ENCODE data around the gene SHC4.

The SHC4 gene

GRCh38 chr15:48966595-48967301 is 3.0 kb upstream of the SHC4 start:
- DNase-seq = peak in 1 of 2 experiments; percentile 40

GRCh38 chr15:48965972-48966371 is 2.3 kb upstream of the SHC4 start:
- DNase-seq = peak; percentile 34 to 47

- no peak for DNase-seq
Measured at GRCh38 chr15:48964898-48965297, 1.2 kb upstream of the SHC4 start.

- peak; percentile 38 to 44 for DNase-seq
Measured at GRCh38 chr15:48962662-48963523, 826 bp downstream of the SHC4 start.

DNA sequence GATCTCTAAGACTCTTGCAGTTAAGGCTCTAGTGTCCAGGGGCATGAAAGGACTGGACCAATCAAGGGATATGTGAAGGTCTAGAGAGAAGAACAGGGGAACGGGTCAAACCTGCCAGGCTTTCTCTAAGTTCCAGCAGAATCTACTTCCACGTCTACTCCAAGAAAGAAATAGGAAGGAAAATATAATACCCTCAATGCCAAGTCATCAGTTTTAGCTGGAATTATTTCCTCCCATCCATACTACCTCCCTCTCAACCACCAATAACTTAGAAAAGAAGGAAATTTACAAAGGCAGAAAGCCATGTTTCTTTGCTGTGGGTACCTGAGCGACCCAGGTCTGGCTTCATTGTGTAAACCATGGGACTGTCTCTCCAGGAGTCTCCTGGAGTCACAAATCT is 7.8 kb downstream of the SHC4 start:
- DNase-seq = no peak

GRCh38 chr15:48955370-48955769 is 8.3 kb downstream of the SHC4 start:
- no peak for DNase-seq

- no peak for DNase-seq
Measured at GRCh38 chr15:48954538-48954937, 9.2 kb downstream of the SHC4 start.

DNA sequence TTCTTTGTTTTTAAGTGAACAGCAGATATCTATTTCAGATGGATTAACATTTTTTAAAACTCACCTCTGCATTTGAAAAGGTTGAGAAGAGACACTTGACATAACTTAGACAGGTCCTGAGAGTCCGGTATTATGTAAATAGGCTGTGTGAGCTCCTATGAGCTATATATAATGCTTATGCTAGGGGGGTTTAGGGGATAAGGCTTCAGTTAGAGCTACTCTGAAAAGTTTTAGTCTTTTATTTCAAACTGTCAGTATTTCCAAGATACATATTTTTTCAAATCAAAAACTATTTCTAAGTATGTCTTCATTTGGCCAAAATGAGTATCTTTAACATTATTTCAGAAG is 16.9 kb downstream of the SHC4 start:
- DNase-seq = no peak

- no peak for DNase-seq
Measured at GRCh38 chr15:48946074-48946839, 17.5 kb downstream of the SHC4 start.

GRCh38 chr15:48945386-48945785 is 18.3 kb downstream of the SHC4 start:
- DNase-seq = no peak

DNA sequence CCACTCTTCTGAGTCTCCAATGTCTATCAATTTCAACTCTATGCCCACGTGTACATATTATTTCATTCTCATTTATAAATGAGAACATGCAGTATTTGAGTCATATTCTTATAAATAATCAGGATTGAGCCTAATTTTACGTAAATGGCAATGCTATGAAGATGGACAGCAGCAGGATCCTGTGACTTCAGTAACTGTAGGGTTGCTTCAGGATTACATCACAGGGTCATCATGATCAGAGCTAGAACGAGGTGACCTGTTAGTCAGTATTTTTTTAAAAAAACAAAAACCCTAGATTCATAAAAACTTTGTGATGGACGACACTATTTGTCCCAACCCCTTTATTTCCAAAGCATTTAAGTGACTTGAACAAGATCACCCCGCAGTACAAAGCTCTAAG is 21.8 kb downstream of the SHC4 start:
- no peak for DNase-seq

DNA sequence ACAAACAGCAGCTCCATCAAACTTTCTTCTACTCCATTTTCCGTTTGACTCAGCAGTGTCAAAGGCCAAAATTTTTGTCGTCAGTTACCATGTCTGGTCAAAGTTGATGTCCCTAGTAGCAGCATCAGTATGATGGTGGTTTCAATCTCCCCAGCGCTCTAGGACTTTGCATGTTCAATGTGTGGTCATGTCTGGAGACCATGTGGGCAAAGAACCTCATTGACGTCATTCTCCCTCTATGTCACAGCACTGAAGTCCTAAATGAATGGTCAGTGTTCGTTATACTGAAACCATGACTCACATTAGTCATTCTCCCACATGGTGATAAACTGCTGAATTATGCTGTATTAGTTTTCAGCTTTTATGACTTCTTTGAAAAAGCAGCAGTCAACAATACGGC is 23.2 kb downstream of the SHC4 start:
- DNase-seq = peak in 1 of 2 experiments; percentile 39

DNA sequence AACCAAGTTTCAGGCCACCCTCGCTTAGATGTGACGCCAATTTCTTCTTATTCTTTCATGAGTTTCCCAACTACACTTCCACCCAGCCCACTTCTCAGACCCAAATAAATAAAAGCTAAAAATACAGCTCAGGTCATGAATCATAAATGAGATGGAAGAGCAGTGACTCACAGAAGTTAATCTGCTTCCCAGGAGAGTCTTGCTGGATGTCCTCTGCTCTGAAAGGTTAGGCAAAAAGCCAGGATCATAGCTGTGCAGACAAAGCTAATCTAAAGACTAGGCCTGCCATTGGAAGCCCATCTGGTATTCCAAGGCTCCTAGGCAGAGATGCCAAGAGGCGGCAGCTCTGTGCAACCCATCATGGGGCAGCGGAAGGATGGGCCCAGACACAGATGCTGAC is 24.1 kb downstream of the SHC4 start:
- no peak for DNase-seq

DNA sequence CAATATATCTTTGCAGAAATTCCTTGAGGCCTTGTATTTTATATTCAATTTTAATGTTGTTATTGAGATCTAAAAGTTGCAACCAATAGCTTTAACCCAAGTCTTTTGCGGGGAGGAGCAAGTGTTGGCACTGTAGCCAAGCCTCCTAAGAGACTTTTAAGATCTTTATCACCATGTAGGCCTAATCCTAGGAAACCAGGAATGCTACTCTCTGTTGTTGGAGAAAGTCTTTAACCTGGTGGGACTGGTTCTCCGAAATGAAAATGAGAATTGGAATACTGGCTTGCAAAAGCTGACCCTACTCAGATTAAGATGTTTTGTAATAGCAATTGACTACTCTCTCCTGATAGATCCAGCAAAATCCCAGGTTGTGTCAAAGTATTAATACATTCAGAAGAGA is 25.8 kb downstream of the SHC4 start:
- no peak for DNase-seq

DNA sequence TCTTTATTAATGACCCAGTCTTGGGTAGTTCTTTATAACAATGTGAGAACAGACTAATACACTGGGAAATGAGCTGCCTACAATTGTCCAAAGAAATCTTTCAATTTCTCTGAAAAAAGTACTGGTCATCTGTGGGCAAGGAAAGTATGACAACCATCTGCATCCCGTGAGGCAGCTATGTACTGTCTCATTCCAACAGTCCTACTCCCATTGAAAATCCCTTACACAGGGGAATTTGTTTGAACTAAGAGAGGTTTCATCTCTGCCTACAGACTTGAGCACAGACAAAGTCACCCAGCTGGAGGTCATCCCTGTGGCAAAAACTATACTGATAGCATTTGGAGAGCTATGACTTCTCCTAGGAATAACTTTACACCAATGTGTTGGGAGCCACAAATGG is 27.1 kb downstream of the SHC4 start:
- no peak for DNase-seq

DNA sequence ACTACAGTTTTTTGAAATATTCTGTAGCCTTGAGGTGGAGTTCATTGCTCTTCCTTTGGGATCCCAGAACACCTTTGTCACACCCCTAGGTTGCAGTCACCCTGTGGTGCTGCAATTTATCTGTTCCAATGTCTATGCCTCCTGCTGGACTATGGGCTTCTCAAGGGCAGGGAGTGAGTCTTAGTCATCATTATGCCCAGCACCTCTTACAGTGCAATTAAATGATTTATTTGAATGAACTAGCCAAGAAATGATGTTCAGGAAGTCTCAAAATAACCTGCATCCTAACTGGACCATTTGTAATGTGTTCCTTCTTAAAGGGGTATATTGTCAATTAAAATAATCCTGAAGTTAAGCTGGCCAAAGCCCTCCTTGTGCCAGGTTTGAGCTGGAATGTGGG is 28.5 kb downstream of the SHC4 start:
- DNase-seq = no peak

DNA sequence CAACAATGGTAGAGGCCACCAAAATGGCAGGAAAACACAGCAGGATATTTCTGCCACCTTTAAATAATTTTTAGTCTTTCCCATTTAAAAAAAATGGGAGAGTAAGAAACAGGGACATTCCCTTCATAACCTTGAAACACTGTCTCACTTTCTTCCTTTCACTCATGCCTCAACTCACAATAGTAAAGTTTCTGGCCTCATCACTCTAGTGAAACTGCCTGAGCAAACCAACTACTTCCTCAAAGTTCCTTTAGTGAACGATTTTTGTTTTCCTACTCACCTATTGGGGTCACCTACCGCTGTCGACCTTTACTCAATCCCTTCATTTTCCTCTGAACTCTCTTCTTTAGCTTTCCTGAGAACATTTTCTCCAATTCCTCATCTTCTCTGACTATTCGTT is 33.0 kb downstream of the SHC4 start:
- no peak for DNase-seq

DNA sequence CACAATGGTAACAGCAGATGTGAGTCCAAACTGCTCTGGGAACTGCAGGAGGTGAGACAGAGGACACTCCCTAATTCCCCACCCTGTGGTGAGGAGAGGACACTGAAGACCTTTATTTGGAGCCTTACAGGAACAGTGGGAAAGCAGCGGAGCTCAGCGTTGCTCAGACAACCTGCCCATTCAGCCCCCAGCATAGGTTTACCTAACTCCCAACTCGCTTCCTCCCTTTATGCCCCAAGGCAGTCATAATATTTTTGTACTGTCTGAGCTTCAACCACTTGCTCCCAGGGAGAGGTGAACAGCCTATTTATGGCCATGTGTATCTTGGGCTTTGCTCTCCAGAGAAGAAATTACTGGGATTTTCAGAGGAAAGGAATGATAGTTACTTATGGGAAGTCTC is 34.1 kb downstream of the SHC4 start:
- DNase-seq = peak in 1 of 2 experiments; percentile 30

DNA sequence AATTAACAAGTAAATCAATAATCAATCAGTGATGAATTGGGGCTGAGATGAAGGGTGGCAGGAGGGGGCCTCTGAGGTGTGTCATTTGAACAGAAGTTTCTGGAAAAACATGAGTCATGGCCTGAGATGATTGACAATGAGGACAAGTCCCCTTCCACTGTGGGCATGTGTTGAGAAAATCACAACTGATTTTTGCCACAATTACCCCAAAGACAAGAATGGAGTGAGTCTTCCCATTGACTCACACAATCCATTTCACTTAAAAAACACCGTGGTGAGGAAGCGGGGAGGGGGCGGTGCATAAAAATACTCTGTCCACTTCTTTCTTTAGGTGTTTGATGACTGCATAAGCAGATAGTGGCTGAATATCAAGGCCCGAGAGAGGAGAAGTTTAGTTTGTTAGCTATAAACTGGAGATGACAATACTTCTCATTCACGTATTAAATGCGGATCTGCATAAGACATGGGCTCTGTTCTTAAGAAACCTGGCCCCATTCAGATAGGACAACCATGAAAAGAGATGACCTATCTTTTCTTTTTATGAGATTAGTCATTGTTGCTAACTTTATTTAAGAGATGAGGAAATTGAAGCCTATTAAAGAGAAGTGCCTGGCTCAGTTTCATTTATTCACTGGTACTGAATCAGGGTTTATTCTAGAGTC is 34.7 kb downstream of the SHC4 start:
- peak; percentile 75 to 77 for DNase-seq

DNA sequence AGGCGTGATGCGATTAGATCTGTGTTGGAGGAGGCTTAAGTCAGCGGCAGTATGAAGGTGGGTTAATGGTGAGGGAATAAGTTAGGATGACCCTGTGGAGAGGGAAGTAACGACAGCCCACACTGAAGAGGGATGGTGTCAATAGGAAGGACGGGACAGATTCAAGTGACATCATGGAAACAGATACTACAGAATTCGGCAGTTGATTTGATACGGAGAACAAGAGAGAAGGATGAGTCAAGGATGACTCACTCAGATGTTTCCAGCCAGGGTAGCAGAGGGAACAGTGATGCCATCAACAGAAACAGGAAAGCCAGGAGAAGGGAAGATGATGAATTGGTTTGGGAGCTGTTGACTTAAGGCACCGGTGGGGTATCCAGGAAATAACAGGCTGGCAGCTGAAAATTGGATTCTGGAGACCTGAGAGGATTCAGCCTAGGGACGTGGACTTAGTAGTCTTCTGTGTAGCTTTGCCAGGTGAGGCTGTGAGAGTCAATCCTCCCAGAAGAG is 38.0 kb downstream of the SHC4 start:
- DNase-seq = peak; percentile 65

GRCh38 chr15:48924528-48925393 is 39.0 kb downstream of the SHC4 start:
- DNase-seq = no peak

GRCh38 chr15:48922046-48922445 is 41.7 kb downstream of the SHC4 start:
- DNase-seq = no peak

All from activated T-cell treated with anti-CD3 and anti-CD28 coated beads, Interleukin-2, amount 50 U/mL, for 48 hours (primary cell).